HepG2 (cell line): Measurements from ENCODE around the gene STRADB. TPM values are rescaled to one million over a fixed set of nuclear protein-coding genes. Genes with fewer than 3 reads are reported as not detected.

Experiments used
- ATAC-seq: fragments of 200-7000 bp; cut with Tn5 transposase; 3 replicates; pipeline ENCODE4 v1.9.1; 2020; ENCODE audit warnings: mild to moderate bottlenecking, moderate library complexity
- BruUV-seq: library from RNA; stranded (reverse); fragments of 400-500 nt; replicated peaks from 2 replicates; lab custom pipeline; 2021; lab: Mats Ljungman, UMichigan
- CTCF ChIA-PET: fragments of 300-600 bp; formaldehyde crosslinking; extraction: SDS; loops from one replicate; lab custom pipeline; 2021; ENCODE audit warnings: low total read pairs, inconsistent platforms, low intra/inter-chr PET ratio; lab: Yijun Ruan, JAX
- POLR2A ChIA-PET: fragments of 350-600 bp; sonication (Branson Sonifier 250); formaldehyde crosslinking; loops from one replicate; lab custom pipeline; 2020; ENCODE audit warnings: antibody characterized with exemption, inconsistent platforms; lab: Yijun Ruan, JAX
- DNase-seq: peaks from one replicate; pipeline ENCODE4 v3.0.0-alpha.2; 2015; ENCODE audit warnings: low spot score
- FAIRE-seq: peaks from 3 replicates; lab custom pipeline; 2011; peaks lifted over from hg19 to GRCh38; lab: Jason Lieb, UNC
- H2AFZ ChIP-seq: one replicate; pipeline ENCODE4 v1.6.1; 2011; ENCODE audit warnings: low read length, inconsistent platforms
- H3K27ac ChIP-seq: fragments of 300-600 bp; 3 replicates; pipeline ENCODE4 v1.8.0; 2011; ENCODE audit warnings: mixed run types, mild to moderate bottlenecking, mixed read lengths, low read length, inconsistent platforms; ENCODE audit not compliant: insufficient read depth; ENCODE audit errors: extremely low read length
- H3K27me3 ChIP-seq, 2 experiments: fragments of 200-600 bp in 1 of 2; 2 replicates in 1 of 2; 3 replicates in 1 of 2; pipeline versions ENCODE4 v1.6.0 to v1.8.0; 2011; ENCODE audit warnings: low read length in 2 of 2, mild to moderate bottlenecking in 2 of 2, moderate library complexity in 2 of 2, inconsistent platforms in 1 of 2; ENCODE audit not compliant: insufficient read depth in 2 of 2, control insufficient read depth in 1 of 2
- H3K36me3 ChIP-seq, 2 experiments: fragments of 200-600 bp in 1 of 2; replicated peaks in 1 of 2; 2 replicates in 1 of 2; 3 replicates in 1 of 2; pipeline versions ENCODE4 v1.5.1 to v1.8.0; 2011; ENCODE audit warnings: low read length in 2 of 2, inconsistent platforms in 1 of 2; ENCODE audit not compliant: insufficient read depth in 2 of 2, control insufficient read depth in 1 of 2
- H3K4me1 ChIP-seq: 2 replicates; pipeline ENCODE4 v1.5.1; 2012; ENCODE audit warnings: low read length, inconsistent platforms; ENCODE audit not compliant: insufficient read depth
- H3K4me2 ChIP-seq: 2 replicates; pipeline ENCODE4 v1.6.0; 2011; ENCODE audit warnings: low read depth, low read length, inconsistent platforms
- H3K4me3 ChIP-seq, 3 experiments: fragments of 200-600 bp in 1 of 3; sonication (generic), shearing (Covaris generic) in 1 of 3; replicated peaks in 1 of 3; 2 replicates each; pipeline ENCODE4 v1.5.1; 2011 to 2016; ENCODE audit warnings: low read length in 3 of 3, inconsistent platforms in 2 of 3, low read depth in 2 of 3, mild to moderate bottlenecking in 2 of 3, control low read depth in 1 of 3, mixed read lengths in 1 of 3; ENCODE audit not compliant: insufficient read depth in 1 of 3
- H3K79me2 ChIP-seq: one replicate; pipeline ENCODE4 v1.6.1; 2011; ENCODE audit warnings: low read length, inconsistent platforms; ENCODE audit not compliant: insufficient read depth
- H3K9ac ChIP-seq: 2 replicates; pipeline ENCODE4 v1.6.0; 2011; ENCODE audit warnings: mild to moderate bottlenecking, low read depth, low read length, inconsistent platforms; ENCODE audit not compliant: insufficient read depth
- H3K9me3 ChIP-seq: 2 replicates; pipeline ENCODE4 v1.5.1; 2012; ENCODE audit warnings: mild to moderate bottlenecking, low read length
- H4K20me1 ChIP-seq: 2 replicates; pipeline ENCODE4 v1.6.0; 2011; ENCODE audit warnings: inconsistent platforms, mild to moderate bottlenecking, low read length, moderate library complexity; ENCODE audit not compliant: insufficient read depth
- CREB1 ChIP-seq, 2 experiments: fragments of 450-650 bp in 1 of 2; IDR thresholded peaks; 2 replicates each; pipeline ENCODE4 v1.6.1; 2016 to 2017; ENCODE audit warnings: control low read depth in 1 of 2, mild to moderate bottlenecking in 1 of 2, missing compliant biosample characterization in 1 of 2, missing genetic modification characterization in 1 of 2
- MTA3 ChIP-seq: sonication (generic); formaldehyde crosslinking; IDR thresholded peaks from 2 replicates; pipeline ENCODE4 v1.4.0; 2020; ENCODE audit warnings: missing genetic modification reagents
- RFXAP ChIP-seq: sonication (generic); formaldehyde crosslinking; IDR thresholded peaks from 2 replicates; pipeline ENCODE4 v1.4.0; 2020; ENCODE audit warnings: missing genetic modification reagents, borderline replicate concordance
- SNAPC5 ChIP-seq: sonication (generic); formaldehyde crosslinking; IDR thresholded peaks from 2 replicates; pipeline ENCODE4 v1.8.1; 2023; ENCODE audit warnings: mild to moderate bottlenecking, missing genetic modification reagents, borderline replicate concordance
- TARDBP ChIP-seq: sonication (generic); formaldehyde crosslinking; IDR thresholded peaks from 2 replicates; pipeline ENCODE4 v1.8.0; 2022; ENCODE audit warnings: mild to moderate bottlenecking, missing genetic modification reagents
- ZBTB34 ChIP-seq: sonication (generic); formaldehyde crosslinking; IDR thresholded peaks from 2 replicates; pipeline ENCODE4 v1.8.0; 2022; ENCODE audit warnings: mild to moderate bottlenecking, missing genetic modification reagents
- ZNF747 ChIP-seq: sonication (generic); formaldehyde crosslinking; IDR thresholded peaks from 2 replicates; pipeline ENCODE4 v1.8.1; 2023; ENCODE audit warnings: missing genetic modification reagents, mild to moderate bottlenecking, borderline replicate concordance
- ZNF770 ChIP-seq: sonication (generic); formaldehyde crosslinking; IDR thresholded peaks from 2 replicates; pipeline ENCODE4 v1.5.0; 2020; ENCODE audit warnings: mild to moderate bottlenecking, missing genetic modification reagents
- ZNF780A ChIP-seq: sonication (generic); formaldehyde crosslinking; IDR thresholded peaks from 2 replicates; pipeline ENCODE4 v1.8.0; 2022; ENCODE audit warnings: mild to moderate bottlenecking, missing genetic modification reagents, moderate library complexity
- WGBS: methylation state at CpG from one replicate; pipeline ENCODE4 v1.1.6; 2017; ENCODE audit warnings: low lambda C conversion rate; 5-methylcytosine and 5-hydroxymethylcytosine counted together
- in situ Hi-C: cut with HindIII; loops from 2 replicates; pipeline ENCODE4 v1.10.0; 2017; ENCODE audit warnings: low pct_unique_long_range_greater_than_20kb; ENCODE audit not compliant: extremely low pct_ligation_motif_present
- intact Hi-C: fragments of 100-400 bp; cut with micrococcal nuclease; formaldehyde crosslinking; loops from one replicate; pipeline ENCODE4 v1.10.0; 2022; ENCODE audit not compliant: unreplicated experiment
- polyA plus RNA-seq, 8 experiments: library from polyadenylated mRNA; depleted of rRNA in 3 of 8; stranded (reverse) in 7 of 8; unstranded in 1 of 8; fragments of >200 nt; fragmentation: Illumina TruSeq in 4 of 8; extraction: Trizol in 4 of 8; gene quantifications; 2 replicates each; pipeline versions ENCODE4 v1.2.1 to v1.2.3, GENCODE V29; 2011 to 2016; ENCODE audit warnings: low read depth in 4 of 8, missing spikeins in 1 of 8, mixed read lengths in 1 of 8; ENCODE audit not compliant: insufficient read depth in 1 of 8
- total RNA-seq, 5 experiments: library from RNA; depleted of rRNA; stranded (reverse); fragments of >200 nt; fragmentation: Illumina TruSeq; extraction: Trizol; gene quantifications; 2 replicates each; pipeline ENCODE4 v1.2.3, GENCODE V29; 2016; ENCODE audit warnings: low read depth in 1 of 5
- TF ChIP-seq, protein P1 (sequence below): IDR thresholded peaks from 2 replicates; pipeline ENCODE4 v1.6.1; 2016; ENCODE audit warnings: missing biosample characterization, missing genetic modification reagents, low read depth

Gene STRADB
- total and polyA plus RNA-seq, 2 of the 13 experiments (the other 11 are each of a cell fraction or from before 2014, with no cell fraction given): 34.1 to 66.6 TPM

- Histone ChIP-seq H4K20me1 (no peaks in the 10 kb centered on the region), H3K9me3 (no peaks in the 10 kb centered on the region), H3K36me3 (peaks cover 4 to 69% of the 10 kb centered on the region in 2 experiments), H3K4me2 (no peak overlapping the region), H3K79me2 (no peaks in the 10 kb centered on the region), H3K27ac (no peak overlapping the region), H2AFZ (no peak overlapping the region), H3K27me3 (no peaks in the 10 kb centered on the region), H3K9ac (no peak overlapping the region), H3K4me3 (no peak overlapping the region), H3K4me1 (no peaks in the 10 kb centered on the region)
- intact Hi-C loops: no loop called here
- in situ Hi-C loops: no loop called here
- 94% methylated on average over 3 of the region's 3 CpGs for WGBS
- POLR2A ChIA-PET: no interaction called here
- TF ChIP-seq ZNF780A (CRISPR knock-in tag) (no peak), CREB1 (IDR thresholded peaks at IDR 0.05) (no peak), CREB1 (CRISPR knock-in tag; IDR thresholded peaks at IDR 0.05) (no peak), ZNF770 (no peak), ZNF747 (no peak), ZBTB34 (CRISPR knock-in tag) (no peak), SNAPC5 (CRISPR knock-in tag) (no peak), RFXAP (CRISPR knock-in tag) (no peak), TARDBP (CRISPR knock-in tag) (no peak), MTA3 (no peak)
- TF ChIP-seq, protein P1, sequence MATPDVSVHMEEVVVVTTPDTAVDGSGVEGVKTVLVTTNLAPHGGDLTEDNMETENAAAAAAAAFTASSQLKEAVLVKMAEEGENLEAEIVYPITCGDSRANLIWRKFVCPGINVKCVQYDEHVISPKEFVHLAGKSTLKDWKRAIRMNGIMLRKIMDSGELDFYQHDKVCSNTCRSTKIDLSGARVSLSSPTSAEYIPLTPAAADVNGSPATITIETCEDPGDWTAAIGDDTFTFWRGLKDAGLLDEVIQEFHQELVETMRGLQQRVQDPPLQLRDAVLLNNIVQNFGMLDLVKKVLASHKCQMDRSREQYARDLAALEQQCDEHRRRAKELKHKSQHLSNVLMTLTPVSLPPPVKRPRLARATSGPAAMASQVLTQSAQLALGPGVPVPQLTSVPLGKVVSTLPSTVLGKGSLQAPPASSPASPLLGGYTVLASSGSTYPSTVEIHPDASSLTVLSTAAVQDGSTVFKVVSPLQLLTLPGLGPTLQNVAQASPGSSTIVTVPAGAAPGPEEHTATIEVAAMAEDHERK: no peak
- ATAC-seq: no peak
- FAIRE-seq: no peak
- BruUV-seq: no TSS peak
- DNase-seq: no peak
- CTCF ChIA-PET: no interaction called here
These were observed 20.9 kb downstream of the STRADB start for GRCh38 chr2:201472411-201472810.
